AG20443 (cell line): Measurements from ENCODE around the gene PHLDA3.
A peak's percentile ranks its signal among the peaks of the same experiment; 100 is the strongest.
"Not testable (repeated sequence)": the region's sequence is repeated elsewhere in the genome, so short reads cannot be mapped to it uniquely, and the experiment has no call there.

Experiments used
- DNase-seq: peaks from one replicate; pipeline ENCODE4 v3.0.0; 2012; ENCODE audit warnings: low spot score, mixed read lengths

The PHLDA3 gene

GRCh38 chr1:201503397-201504176, 34.6 kb upstream of the PHLDA3 start:
- DNase-seq, result peak; percentile 78

GRCh38 chr1:201502511-201502857, 33.5 kb upstream of the PHLDA3 start:
- no peak for DNase-seq

- no peak for DNase-seq
These were observed 33.0 kb upstream of the PHLDA3 start for GRCh38 chr1:201501812-201502510.

- DNase-seq, result peak; percentile 25
These were observed 32.2 kb upstream of the PHLDA3 start for GRCh38 chr1:201501144-201501543.

- DNase-seq, result peak; percentile 30
These were observed 31.7 kb upstream of the PHLDA3 start for GRCh38 chr1:201500670-201501120.

- DNase-seq, result no peak
These were observed 31.0 kb upstream of the PHLDA3 start for GRCh38 chr1:201499795-201500669.

GRCh38 chr1:201499191-201499590, 30.2 kb upstream of the PHLDA3 start:
- no peak for DNase-seq

GRCh38 chr1:201498621-201499020, 29.6 kb upstream of the PHLDA3 start:
- DNase-seq, result no peak

GRCh38 chr1:201497935-201498509, 29.0 kb upstream of the PHLDA3 start:
- no peak for DNase-seq

GRCh38 chr1:201496296-201496690, 27.3 kb upstream of the PHLDA3 start:
- DNase-seq, result no peak

- peak; percentile 14 for DNase-seq
These were observed 26.7 kb upstream of the PHLDA3 start for GRCh38 chr1:201495551-201496295.

- DNase-seq, result no peak
These were observed 25.0 kb upstream of the PHLDA3 start for GRCh38 chr1:201493757-201494617.

- not testable (repeated sequence) for DNase-seq
These were observed 24.2 kb upstream of the PHLDA3 start for GRCh38 chr1:201493026-201493656.

- no peak for DNase-seq
These were observed 23.0 kb upstream of the PHLDA3 start for GRCh38 chr1:201491896-201492511.

- DNase-seq, result no peak
These were observed 21.7 kb upstream of the PHLDA3 start for GRCh38 chr1:201490708-201491131.

- peak; percentile 43 for DNase-seq
These were observed 20.8 kb upstream of the PHLDA3 start for GRCh38 chr1:201489643-201490261.

GRCh38 chr1:201488830-201489589, 20.0 kb upstream of the PHLDA3 start:
- DNase-seq, result peak; percentile 95

GRCh38 chr1:201487742-201488141, 18.8 kb upstream of the PHLDA3 start:
- DNase-seq, result no peak
